Anterior cingulate cortex (tissue), 58 donors: ENCODE measurements around the gene PTPN14.
A peak's percentile ranks its signal among the peaks of the same experiment; 100 is the strongest.

Source experiments
- DNase-seq, 58 donors: peaks; one replicate each; lab custom pipeline; 2025; lab: John Stamatoyannopoulos, UW

PTPN14 gene

DNA sequence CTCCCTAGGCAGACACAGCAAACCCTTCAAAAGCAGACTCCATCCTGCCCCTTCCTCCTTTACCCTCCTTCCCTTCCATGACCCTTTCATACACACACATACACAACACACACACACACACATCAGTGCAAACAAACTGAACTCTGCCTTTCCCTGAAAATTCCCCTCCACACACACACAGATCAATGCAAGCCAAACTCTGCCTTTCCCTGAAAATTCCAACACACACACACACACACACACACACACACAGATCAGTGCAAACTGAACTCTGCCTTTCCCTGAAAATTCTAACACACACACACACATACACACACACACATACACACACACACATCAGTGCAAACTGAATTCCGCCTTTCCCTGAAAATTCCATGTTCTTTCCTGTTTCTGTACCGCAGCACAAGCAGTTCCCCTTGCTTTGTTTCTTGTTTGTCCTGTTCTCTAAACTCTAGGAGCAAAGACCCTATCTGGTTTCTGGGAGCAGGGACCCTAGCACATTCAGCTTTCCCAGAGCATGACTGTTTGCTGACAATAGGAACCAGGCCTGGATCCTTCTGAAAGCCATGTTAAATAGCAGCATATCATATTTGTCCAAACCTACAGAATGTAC lies 91.0 kb downstream of the PTPN14 start:
- no peak for DNase-seq

DNA sequence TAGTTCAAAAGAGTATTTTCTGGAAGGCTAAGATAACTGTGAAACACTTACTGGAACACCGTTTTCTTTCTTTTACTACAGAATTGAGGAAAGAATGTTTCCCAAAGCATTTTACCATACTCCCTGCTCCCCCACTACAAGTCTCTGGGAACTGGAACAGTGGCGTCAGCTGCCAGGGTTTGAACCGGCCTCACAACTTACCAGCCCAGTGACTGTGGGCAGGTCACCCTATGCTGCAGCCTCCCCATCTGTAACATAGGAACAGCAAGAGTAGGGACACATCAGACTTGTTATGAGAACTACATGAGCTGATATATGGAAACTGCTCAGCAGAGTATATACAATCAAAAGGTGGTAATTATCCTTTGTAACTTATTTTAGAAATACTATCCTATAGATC lies 91.5 kb downstream of the PTPN14 start:
- no peak for DNase-seq

DNA sequence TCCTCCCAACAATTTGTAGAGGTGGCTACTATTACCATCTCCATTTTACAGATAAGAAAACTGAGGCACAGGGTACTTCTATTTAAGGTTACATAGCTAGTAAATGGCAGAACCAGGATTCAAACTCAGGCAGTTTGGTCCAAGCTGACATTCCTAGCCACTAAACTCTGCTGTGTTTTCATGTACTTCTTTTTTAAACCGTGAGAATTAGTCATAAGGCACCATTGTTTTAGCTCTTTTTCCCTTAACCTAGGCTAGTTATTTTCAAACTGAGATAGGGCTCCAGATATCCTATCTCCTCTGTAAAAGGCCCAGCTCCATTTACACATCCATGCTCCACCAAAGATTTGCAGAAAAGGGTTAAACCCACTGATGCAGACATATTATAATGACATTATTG lies 92.9 kb downstream of the PTPN14 start:
- no peak for DNase-seq

DNA sequence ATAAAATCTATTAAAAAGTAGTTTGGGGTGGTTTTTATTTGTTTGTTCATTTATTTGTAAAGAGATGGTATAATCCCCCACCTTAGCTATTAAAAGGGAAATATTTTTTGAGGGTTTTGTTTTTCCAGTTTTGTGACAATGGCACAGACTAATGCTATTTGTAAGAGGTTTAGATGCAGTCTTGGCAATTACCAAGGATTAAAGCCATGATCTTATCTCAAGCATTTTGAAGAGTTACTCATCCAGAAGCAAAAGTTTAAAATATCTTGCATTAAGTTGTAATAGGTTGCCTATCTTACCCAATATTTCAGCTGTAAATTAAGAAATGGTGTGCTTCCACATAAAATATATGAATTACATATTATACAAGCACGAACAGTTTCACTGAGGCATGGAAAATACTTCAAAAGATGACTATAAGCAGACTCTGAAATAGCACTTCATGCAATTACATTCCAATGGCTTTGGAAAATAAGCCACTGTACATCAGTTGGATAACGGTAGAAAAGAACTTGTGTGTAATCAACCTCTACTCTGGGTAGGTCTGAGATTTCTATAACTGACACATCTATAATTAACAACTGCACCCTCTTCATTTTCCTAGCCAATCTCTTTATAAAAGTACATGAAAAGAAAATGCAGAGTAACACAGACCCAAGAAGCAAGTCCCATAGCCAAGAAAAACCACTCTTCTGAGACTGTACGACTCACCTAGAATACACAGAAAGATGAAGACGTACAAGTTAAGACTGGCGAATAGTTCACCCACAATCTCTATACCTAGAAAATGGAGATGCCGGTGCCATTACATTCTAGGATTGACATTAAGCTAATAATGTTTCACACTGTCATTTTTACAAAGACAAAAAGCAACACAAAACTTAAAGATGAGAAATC lies 95.2 kb downstream of the PTPN14 start:
- no peak for DNase-seq

DNA sequence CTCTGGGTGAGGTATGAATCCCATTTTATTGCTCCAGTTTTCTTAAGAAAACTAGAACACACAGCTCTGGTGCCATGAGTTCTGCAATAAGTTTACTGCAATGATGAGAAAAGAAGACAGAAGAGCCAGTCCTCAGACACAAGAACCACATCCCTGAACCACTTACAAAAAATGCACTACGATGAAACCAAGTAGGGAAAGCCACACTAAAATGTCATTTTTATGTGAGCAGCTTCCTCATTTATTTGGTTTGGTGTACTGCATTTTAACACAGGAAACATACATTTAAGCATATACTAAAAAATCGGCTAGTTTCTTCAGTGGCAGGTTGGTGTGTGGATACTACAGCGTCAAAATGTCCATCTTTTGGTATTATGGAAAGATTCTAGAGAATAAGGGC lies 95.9 kb downstream of the PTPN14 start:
- no peak for DNase-seq

DNA sequence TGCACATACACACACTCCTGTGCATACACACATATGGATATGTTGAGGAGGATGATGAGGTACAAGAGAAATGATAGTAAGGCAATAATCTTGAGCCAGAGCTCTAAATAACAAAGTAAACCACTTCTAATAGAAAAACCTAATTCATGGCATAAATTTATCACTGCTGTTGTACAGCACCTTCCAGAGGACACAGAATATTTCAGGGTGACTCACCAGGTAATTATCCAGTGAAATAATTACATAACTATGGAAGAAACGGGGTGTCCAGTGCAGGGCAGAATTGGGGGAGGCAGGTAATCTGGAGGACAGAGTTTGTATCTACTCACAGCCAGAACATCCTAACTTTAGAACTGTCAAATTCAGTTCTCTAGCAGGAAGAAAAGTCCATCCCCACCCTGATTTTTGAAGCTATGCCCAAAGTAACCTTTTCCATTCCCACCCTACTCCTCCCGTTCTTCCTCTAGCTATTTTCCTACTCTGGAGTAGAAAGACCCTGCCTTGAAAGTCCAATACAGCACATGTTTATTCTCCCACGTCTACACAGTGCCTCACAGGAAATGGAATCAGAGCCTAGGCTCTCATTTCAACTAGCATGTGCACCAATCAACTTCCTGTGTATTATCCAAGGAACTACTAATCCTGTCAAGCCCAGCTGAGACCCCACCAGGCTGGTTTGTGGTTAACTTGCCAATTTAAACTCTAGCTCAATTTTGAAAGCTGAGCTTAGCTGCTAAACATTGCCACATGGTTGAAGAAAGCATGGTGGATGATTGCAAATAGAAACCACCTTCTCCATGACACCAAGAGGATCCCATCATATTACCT lies 96.6 kb downstream of the PTPN14 start:
- no peak for DNase-seq

DNA sequence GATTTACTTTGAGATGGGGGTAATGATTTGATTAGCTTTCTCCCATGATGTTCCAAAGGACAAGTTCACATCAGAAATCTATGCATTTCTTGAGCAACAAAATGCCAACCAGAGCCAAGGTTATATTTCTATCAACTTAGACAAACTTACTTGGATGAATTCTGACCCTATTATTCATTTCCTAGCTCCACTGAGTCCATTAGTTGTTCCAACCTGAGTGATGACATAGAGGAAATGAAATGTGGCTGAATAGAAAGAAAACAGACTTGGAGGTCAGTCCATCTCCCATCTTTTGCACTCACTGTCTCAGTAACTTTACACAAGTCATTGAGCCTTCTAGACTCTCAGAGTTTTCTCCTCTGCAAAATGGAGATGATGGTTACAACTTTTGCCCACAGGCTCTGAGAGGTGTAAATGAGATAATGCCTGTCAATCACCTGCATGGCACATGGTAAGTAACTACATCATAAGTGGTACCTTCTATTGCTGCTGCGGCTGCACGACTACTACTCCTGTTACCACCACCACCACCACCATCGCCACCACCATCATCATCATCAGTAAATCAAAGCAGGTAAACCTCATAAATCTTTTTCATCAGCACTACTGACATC lies 98.2 kb downstream of the PTPN14 start:
- no peak for DNase-seq

DNA sequence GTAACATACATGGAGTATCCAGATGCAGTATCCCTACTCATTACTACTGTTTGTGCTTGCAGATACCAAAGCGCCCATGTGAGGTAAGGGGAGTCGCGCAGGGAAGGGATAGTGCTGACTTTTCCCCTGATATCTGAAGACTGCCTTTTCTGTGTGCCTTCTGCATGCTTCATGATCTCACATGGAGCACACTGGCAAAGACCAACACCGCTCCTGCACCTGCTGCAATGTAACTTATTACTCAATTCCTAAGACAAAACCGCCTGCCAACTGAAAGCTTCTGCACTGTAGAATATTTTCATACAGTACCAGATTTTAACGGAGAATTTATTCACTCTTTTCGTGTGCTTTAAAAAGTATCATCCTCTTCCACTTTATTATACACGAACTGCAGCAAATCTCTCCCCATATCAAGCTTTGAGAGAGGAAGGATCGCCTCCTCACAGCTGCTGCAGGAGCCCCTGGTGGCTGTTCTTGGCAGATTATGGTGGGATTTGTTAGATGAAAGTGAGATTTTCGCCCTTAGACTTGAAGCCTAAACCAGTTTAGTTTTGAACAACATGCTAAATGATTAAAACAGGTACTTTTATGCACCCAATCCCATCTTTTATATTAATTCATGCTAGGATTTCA lies 99.1 kb downstream of the PTPN14 start:
- DNase-seq, result peak in 2 of 58 donors; percentile 5 to 15

DNA sequence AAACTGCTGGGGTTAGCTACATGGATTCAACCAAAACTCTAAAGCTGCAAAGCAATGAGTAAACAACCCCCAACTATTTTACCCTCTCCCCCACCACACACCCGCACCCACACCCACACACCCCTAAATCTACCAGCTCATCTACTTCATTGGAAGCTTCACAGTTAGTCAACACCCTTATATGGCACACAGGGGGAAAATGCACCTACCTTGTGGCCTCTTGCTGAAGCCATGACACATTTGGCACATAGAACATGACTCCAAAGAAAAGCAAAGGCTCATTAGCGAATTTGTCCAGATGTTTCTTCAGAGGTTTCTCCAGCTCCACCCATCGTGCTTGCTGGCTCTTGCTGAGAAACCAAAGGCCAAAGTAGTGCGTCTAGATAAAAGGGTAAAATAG lies 99.8 kb downstream of the PTPN14 start:
- DNase-seq, result no peak

DNA sequence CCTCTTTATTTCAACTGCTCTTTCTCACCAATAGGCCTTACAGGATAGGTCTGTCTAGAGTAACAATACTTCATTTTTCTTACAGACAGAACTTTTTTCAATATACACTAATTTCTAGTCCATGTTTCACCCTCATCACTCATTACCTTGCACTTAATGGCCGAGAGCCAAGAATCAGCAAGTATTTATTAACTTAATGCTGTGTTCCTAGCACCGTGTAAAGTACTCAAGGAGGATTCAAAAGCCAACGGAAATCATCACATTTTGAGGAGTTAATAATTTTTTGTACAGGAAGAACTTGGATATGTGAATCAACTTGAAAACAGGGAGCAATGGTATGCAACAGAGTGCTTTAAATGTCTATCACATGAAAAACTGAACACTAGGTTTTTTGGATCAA lies 102.0 kb downstream of the PTPN14 start:
- no peak for DNase-seq

DNA sequence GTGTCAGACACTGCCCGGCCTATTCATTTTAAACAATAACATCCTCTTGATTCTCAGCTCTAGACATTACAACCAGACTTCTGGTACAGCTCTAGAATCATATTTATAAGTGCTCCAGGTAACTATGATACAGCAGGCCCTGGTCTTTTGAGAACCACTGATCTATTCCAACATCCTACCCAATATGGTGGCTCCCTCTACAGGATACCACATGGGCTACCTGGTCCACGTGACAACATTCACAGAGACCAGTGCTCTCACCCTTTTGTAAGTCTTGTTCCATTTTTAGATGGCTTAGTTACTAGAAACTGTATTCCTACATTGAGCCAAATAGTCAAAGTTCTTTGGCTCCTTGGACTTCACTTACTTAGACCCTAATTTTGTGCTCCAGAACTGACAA lies 102.9 kb downstream of the PTPN14 start:
- DNase-seq, result no peak

DNA sequence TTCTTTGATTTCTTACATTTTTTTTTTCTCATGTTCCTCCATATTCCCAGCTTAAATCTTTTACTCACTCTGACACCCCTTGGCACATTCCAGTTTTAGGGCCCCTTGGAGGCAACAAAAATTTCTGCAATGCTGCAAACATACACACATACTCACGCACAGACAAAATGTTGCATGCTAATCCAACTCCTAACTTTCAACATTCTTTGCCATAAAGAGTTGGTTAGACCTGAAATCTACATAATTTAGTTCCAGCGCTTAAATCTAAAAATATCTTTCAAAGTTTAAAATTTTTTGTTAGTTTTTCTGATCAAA lies 103.9 kb downstream of the PTPN14 start:
- no peak for DNase-seq

DNA sequence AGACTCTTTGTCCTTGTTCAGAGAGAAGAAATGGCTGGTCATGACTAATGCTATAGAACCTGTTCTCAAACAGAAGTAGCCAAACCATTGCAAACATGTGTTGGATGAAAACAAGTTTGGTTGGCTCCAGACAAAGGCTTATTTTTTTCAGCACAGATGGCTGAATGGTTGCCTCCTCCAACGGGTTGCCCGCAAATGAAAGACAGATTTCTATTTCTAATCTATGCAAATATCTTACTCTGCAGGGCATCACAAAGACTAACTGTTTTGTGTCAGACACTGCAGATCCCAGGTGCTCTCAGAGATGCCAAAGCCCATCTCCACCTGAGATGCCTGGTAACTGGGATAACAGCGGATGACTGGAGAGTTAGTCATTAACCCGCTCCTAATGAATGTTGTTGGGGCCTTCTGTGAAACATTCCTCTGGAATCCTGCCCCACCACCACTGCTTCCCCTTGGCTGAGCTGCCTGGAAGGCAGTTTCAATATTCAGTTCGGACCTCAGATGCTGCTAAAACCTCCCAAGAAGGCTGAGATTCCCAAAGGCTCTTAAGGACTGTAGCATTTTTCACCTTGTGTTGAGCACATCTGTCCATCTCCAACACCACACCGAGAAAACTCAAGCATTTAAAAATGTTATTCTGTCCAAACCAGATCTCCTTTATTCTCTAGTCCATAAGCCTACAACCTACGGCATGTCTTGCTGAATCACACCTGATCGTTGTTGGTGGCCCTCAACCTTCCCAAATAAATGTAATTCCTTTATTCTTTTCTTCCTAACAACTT lies 104.4 kb downstream of the PTPN14 start:
- DNase-seq, result peak in 17 of 58 donors; percentile 5 to 36 (median 17)

DNA sequence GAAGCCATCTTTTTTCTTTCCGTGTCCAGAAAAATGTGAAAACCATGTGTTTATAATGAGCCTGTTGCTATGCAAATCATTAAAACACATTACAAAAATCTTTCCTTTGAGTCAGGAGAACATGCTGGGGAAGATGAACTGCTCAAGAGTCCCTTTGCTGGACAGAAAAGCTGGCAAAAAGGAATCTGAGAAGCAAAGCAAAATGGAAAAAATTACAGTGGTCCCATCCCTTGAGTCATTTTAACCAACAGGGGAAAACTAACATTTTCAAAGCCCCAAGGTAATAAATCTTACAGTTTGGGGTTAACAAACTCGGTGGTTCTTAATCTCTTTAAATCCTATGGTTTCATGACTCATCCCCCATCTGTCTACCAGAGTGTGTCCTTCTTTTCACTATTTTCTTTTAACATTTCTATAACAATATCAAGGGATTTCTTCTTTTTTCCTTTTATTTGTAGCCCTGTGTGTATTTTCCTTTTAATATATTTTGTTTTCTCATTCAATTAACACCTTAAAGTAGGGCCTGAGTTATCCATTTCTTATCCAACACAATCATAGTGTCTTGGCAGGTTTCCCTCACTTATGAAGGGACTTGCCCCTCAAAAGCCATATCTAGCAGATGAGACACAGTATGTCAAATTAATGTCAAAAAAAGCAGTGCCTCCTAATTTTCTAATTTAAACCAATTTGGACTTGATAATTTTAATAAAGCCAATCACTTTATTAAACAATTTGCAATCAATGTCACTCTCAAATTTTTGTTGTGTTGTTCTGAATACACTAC lies 105.4 kb downstream of the PTPN14 start:
- DNase-seq, result no peak

DNA sequence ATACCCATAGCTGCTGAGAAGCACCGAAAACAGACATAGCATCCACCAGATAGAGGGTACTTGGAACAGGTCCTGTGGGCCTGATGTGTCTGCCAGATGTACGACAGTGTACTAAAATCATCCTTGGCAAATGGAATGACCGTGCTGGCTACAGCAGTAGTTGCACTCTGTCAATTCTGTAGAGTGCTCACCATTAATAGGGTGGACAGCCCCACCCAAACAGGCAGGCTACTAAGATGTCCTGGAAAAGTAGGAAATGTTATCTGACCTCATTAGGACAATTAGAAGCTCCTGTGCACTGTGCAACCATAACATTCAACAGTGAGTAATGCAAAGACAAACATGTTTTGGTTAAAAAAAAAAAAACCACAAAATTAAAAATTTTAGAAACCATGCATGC lies 106.2 kb downstream of the PTPN14 start:
- DNase-seq, result no peak

DNA sequence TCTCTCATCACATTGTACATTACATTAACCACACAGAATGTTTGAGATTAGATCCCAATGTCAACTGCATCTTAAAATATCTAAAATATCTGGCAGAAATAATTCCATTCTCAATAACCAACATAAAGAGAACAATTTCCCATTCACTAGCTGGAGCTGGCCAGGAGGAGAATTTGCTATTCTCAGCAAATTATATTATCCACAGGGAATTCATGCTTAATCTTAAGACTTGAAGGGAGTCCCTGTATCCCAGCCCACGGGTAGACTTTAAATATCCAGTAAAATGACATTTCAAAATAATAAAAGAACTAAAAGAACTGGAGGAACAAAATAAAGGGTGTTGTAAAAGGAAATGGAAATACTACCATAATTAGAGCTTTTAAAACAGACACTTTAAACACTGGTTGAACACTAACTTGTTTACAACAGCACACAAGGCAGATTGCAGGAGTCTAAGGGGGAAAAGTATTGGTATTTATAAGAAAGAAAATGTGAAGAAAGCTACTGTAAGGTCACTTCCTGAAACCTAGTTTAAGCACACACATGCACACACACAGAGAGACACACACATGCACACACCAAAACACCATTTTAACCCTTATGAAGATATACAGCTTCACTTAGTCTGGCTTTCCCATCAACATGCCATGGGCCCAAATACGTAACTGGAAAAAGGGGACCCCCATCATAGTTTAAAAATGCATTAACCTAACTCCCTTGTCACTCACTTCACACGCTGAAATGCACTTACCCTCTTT lies 107.0 kb downstream of the PTPN14 start:
- DNase-seq, result no peak

DNA sequence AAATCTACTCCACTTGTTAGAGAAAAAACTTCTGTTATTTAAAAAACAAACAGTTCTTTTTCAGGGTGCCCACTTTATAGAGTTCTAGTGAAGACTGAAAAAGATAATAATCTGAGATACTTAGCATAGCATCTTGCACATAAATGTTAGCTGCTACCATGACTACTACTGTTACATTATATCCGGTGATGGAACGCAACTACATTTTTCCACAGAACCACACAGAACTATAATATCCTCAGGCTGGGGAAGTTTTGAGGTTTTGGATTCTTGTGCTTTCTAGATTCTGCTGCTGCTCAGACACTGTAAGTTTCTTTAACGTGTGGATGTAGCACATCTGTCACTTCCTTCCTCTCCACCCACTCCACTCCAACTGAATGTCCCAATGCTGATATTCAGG lies 110.3 kb downstream of the PTPN14 start:
- DNase-seq, result peak in 1 of 58 donors; percentile 18
